Prostate gland (tissue), 2 donors: ENCODE results near the gene DCHS2.

Source experiments
- CTCF ChIP-seq, 4 experiments: fragments of 200-600 bp in 2 of 4; fragments of 450-650 bp in 2 of 4; sonication (generic) in 2 of 4; IDR thresholded peaks; 1 replicate in 3 of 4; 2 replicates in 1 of 4; pipeline ENCODE4 v1.5.1; 2016 to 2019; ENCODE audit warnings: antibody characterized with exemption in 4 of 4, mild to moderate bottlenecking in 2 of 4, moderate library complexity in 2 of 4
- POLR2A ChIP-seq: fragments of 450-650 bp; IDR thresholded peaks from one replicate; pipeline ENCODE4 v1.6.1; 2016; ENCODE audit warnings: antibody characterized with exemption, mild to moderate bottlenecking

DNA sequence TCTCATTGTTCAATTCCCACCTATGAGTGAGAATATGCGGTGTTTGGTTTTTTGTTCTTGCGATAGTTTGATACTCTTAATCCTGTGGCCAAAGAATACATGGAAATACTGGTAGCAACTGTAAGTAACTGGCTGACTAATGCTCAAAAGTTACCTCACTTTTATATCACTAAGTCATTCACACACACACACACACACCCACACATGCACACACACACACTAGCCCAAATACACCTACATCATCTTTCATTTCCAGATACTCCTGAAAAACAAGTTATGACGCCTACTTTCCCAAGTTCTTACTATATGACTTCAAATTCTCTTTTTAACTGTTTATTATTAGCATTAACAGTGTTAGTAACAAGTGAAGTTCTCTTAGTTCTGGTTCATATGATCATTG, 101.3 kb downstream of the DCHS2 start:
- TF ChIP-seq CTCF (IDR thresholded peaks at IDR 0.05) = no peak
- TF ChIP-seq POLR2A = no peak
